ENCODE results near the gene GABRA4. TPM values are rescaled to one million over a fixed set of nuclear protein-coding genes. Genes with fewer than 3 reads are reported as not detected.

Gene GABRA4
- total and polyA plus RNA-seq, 2 experiments from 2014 or later, result 1.5 to 1.9 TPM

GRCh38 chr4:46958742-46959488 lies 34.5 kb downstream of the GABRA4 start:
- Histone ChIP-seq H3K79me2 (replicated peaks; ENCODE audit: insufficient read depth) (no peaks in the 10 kb centered on the region), H3K4me3 (no peak overlapping the region), H3K27me3 (ENCODE audit: insufficient read depth) (no peaks in the 10 kb centered on the region), H3K27ac (ENCODE audit: low read depth) (no peak overlapping the region), H2AFZ (no peak overlapping the region), H3K9me2 (ENCODE audit: insufficient read depth) (no peaks in the 10 kb centered on the region), H3K4me2 (no peak overlapping the region), H3K36me3 (ENCODE audit: insufficient read depth) (no peaks in the 10 kb centered on the region), H3K4me1 (ENCODE audit: insufficient read depth) (no peaks in the 10 kb centered on the region), H3F3A (replicated peaks; ENCODE audit: low read depth) (no peaks in the 10 kb centered on the region), H4K20me1 (replicated peaks; ENCODE audit: insufficient read depth) (no peaks in the 10 kb centered on the region)
- no peaks in the 10 kb centered on the region for H3K27me3 Mint-ChIP-seq (ENCODE audit: insufficient read depth, low read depth, poor library complexity)
- no peak overlapping the region for H3K27ac Mint-ChIP-seq
- no peak for ATAC-seq
- TF ChIP-seq, protein P1, sequence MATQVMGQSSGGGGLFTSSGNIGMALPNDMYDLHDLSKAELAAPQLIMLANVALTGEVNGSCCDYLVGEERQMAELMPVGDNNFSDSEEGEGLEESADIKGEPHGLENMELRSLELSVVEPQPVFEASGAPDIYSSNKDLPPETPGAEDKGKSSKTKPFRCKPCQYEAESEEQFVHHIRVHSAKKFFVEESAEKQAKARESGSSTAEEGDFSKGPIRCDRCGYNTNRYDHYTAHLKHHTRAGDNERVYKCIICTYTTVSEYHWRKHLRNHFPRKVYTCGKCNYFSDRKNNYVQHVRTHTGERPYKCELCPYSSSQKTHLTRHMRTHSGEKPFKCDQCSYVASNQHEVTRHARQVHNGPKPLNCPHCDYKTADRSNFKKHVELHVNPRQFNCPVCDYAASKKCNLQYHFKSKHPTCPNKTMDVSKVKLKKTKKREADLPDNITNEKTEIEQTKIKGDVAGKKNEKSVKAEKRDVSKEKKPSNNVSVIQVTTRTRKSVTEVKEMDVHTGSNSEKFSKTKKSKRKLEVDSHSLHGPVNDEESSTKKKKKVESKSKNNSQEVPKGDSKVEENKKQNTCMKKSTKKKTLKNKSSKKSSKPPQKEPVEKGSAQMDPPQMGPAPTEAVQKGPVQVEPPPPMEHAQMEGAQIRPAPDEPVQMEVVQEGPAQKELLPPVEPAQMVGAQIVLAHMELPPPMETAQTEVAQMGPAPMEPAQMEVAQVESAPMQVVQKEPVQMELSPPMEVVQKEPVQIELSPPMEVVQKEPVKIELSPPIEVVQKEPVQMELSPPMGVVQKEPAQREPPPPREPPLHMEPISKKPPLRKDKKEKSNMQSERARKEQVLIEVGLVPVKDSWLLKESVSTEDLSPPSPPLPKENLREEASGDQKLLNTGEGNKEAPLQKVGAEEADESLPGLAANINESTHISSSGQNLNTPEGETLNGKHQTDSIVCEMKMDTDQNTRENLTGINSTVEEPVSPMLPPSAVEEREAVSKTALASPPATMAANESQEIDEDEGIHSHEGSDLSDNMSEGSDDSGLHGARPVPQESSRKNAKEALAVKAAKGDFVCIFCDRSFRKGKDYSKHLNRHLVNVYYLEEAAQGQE (IDR thresholded peaks at IDR 0.05; ENCODE audit: unreplicated experiment), result no peak
- no peak for TF ChIP-seq EZH2 (IDR thresholded peaks at IDR 0.05; ENCODE audit: low read depth, unreplicated experiment)
- TF ChIP-seq STAT1 (IDR thresholded peaks at IDR 0.05; ENCODE audit: unreplicated experiment), result no peak
- no peak for TF ChIP-seq POLR2AphosphoS5 (IDR thresholded peaks at IDR 0.05; ENCODE audit: low read depth)
- no peak for TF ChIP-seq CREB1 (CRISPR knock-in tag; IDR thresholded peaks at IDR 0.05; ENCODE audit: low read depth)
- TF ChIP-seq, protein P2, sequence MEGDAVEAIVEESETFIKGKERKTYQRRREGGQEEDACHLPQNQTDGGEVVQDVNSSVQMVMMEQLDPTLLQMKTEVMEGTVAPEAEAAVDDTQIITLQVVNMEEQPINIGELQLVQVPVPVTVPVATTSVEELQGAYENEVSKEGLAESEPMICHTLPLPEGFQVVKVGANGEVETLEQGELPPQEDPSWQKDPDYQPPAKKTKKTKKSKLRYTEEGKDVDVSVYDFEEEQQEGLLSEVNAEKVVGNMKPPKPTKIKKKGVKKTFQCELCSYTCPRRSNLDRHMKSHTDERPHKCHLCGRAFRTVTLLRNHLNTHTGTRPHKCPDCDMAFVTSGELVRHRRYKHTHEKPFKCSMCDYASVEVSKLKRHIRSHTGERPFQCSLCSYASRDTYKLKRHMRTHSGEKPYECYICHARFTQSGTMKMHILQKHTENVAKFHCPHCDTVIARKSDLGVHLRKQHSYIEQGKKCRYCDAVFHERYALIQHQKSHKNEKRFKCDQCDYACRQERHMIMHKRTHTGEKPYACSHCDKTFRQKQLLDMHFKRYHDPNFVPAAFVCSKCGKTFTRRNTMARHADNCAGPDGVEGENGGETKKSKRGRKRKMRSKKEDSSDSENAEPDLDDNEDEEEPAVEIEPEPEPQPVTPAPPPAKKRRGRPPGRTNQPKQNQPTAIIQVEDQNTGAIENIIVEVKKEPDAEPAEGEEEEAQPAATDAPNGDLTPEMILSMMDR (conservative IDR thresholded peaks at IDR 0.05; ENCODE audit: low read depth in 2 of 2), result no peak
- TF ChIP-seq ZNF331 (CRISPR knock-in tag; IDR thresholded peaks at IDR 0.05; ENCODE audit: low read depth), result no peak
- no peak for TF ChIP-seq ZNF114 (CRISPR knock-in tag; IDR thresholded peaks at IDR 0.05)
- no peak for TF ChIP-seq NANOG (IDR thresholded peaks at IDR 0.05; ENCODE audit: borderline replicate concordance)
- TF ChIP-seq ETS1 (IDR thresholded peaks at IDR 0.05), result no peak
- TF ChIP-seq EZH2phosphoT487 (IDR thresholded peaks at IDR 0.05; ENCODE audit: unreplicated experiment), result no peak
- TF ChIP-seq JUNB (IDR thresholded peaks at IDR 0.05; ENCODE audit: unreplicated experiment), result no peak
- TF ChIP-seq, protein P3, sequence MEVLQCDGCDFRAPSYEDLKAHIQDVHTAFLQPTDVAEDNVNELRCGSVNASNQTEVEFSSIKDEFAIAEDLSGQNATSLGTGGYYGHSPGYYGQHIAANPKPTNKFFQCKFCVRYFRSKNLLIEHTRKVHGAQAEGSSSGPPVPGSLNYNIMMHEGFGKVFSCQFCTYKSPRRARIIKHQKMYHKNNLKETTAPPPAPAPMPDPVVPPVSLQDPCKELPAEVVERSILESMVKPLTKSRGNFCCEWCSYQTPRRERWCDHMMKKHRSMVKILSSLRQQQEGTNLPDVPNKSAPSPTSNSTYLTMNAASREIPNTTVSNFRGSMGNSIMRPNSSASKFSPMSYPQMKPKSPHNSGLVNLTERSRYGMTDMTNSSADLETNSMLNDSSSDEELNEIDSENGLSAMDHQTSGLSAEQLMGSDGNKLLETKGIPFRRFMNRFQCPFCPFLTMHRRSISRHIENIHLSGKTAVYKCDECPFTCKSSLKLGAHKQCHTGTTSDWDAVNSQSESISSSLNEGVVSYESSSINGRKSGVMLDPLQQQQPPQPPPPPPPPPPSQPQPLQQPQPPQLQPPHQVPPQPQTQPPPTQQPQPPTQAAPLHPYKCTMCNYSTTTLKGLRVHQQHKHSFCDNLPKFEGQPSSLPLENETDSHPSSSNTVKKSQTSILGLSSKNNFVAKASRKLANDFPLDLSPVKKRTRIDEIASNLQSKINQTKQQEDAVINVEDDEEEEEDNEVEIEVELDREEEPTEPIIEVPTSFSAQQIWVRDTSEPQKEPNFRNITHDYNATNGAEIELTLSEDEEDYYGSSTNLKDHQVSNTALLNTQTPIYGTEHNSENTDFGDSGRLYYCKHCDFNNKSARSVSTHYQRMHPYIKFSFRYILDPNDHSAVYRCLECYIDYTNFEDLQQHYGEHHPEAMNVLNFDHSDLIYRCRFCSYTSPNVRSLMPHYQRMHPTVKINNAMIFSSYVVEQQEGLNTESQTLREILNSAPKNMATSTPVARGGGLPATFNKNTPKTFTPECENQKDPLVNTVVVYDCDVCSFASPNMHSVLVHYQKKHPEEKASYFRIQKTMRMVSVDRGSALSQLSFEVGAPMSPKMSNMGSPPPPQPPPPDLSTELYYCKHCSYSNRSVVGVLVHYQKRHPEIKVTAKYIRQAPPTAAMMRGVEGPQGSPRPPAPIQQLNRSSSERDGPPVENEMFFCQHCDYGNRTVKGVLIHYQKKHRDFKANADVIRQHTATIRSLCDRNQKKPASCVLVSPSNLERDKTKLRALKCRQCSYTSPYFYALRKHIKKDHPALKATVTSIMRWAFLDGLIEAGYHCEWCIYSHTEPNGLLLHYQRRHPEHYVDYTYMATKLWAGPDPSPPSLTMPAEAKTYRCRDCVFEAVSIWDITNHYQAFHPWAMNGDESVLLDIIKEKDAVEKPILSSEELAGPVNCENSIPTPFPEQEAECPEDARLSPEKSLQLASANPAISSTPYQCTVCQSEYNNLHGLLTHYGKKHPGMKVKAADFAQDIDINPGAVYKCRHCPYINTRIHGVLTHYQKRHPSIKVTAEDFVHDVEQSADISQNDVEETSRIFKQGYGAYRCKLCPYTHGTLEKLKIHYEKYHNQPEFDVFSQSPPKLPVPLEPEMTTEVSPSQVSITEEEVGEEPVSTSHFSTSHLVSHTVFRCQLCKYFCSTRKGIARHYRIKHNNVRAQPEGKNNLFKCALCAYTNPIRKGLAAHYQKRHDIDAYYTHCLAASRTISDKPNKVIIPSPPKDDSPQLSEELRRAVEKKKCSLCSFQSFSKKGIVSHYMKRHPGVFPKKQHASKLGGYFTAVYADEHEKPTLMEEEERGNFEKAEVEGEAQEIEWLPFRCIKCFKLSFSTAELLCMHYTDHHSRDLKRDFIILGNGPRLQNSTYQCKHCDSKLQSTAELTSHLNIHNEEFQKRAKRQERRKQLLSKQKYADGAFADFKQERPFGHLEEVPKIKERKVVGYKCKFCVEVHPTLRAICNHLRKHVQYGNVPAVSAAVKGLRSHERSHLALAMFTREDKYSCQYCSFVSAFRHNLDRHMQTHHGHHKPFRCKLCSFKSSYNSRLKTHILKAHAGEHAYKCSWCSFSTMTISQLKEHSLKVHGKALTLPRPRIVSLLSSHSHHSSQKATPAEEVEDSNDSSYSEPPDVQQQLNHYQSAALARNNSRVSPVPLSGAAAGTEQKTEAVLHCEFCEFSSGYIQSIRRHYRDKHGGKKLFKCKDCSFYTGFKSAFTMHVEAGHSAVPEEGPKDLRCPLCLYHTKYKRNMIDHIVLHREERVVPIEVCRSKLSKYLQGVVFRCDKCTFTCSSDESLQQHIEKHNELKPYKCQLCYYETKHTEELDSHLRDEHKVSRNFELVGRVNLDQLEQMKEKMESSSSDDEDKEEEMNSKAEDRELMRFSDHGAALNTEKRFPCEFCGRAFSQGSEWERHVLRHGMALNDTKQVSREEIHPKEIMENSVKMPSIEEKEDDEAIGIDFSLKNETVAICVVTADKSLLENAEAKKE (CRISPR knock-in tag; IDR thresholded peaks at IDR 0.05), result no peak
- DNase-seq (ENCODE audit: low spot score), result no peak
- H3K4me1 Mint-ChIP-seq, result no peaks in the 10 kb centered on the region
- H3K4me3 Mint-ChIP-seq, result no peak overlapping the region
- H3K9me3 Mint-ChIP-seq, result no peaks in the 10 kb centered on the region
- no peaks in the 10 kb centered on the region for H3K36me3 Mint-ChIP-seq (ENCODE audit: low read depth)
